Left renal pelvis (tissue), 4 donors: Measurements from ENCODE around the gene TPO. TPM values are rescaled to one million over a fixed set of nuclear protein-coding genes. Genes with fewer than 3 reads are reported as not detected.
"Not testable (repeated sequence)": the region's sequence is repeated elsewhere in the genome, so short reads cannot be mapped to it uniquely, and the experiment has no call there.

ENCODE experiments used
- DNase-seq, 4 donors: peaks; one replicate each; pipeline ENCODE4 v3.0.0-alpha.2; 2013; ENCODE audit warnings: low read depth in 4 of 4, low spot score in 3 of 4
- polyA plus RNA-seq, 4 donors: library from polyadenylated mRNA; unstranded; fragments of 120-200 nt; gene quantifications; one replicate each; pipeline ENCODE4 v1.2.1, GENCODE V29; 2013; ENCODE audit not compliant: insufficient read length in 4 of 4

TPO gene
- polyA plus RNA-seq = under 1 TPM in 2 of 4 donors, not detected in 2; 0.10 to 0.17 TPM

DNA sequence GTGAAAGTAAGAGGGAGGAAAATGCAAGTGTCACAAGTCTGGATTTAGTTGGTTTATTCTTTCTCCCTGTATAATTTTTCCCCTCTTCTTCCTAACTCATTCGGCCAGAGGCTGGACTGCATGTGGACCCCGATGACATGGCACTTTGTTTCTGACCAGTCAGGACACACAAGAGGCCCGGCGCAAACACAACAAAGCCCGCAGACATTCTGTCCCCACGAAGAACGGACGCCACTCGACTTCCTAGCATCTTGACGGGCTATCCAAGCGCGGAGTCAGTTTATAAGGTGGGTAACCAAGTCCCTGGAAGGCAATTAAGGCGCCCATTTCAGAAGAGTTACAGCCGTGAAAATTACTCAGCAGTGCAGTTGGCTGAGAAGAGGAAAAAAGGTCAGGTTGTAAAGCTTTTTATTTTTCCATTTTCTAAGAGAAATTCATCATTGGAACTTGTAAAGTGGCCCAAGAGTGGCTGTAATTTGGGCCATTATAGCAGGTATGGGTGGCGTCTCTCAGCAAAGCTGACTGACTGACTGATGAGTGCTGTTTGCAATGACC lies at the start of gene TPO:
Gene TPO (plus strand): TSS at position 308 of the 555 bp plus-strand sequence. CDS start 946 bp downstream, outside the sequence.
- DNase-seq = no peak

DNA sequence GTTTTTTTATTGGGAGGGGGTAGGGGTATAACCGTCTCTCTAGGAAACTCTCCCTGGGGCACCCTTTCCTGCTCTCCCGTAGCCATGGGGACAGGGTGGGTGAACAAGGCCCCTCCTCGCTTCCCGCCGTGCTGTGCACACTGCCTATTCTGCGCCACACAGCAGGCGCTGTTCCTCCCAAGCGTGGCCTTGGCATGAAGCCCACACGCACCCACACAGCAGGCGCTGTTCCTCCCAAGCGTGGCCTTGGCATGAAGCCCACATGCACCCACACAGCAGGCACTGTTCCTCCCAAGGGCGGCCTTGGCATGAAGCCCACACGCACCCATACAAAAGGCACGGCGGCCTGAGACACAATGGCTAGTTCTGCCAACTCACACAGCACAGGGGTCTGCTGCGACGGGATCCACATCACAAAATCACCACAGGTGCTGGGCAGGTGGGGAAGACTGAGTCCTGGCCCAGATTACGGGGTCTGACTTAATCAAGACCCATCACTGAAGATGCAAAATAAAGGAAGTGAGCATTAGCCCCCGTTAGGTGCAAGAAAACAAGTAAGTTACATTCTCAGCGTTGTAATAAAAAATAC lies 46.6 kb upstream of the TPO start:
- no peak for DNase-seq

DNA sequence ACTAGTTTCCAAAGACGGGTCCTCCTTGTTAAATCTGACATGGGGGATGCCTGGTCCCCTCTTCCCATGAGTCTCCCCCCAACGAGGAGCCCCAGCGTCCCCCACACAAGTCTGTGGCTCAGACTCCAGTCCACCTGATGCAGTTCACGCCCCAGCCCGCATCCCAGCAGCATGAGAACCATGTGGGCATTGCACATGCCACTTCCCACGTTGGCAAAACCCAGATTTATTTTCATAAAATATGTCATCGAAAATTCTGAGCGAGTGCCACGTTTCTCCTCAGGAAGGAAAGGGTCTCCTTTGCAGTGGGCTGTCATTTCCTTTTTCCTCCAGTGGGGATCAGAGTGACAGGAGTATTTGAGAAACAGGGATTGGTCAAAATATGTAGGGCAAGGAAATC lies 45.7 kb upstream of the TPO start:
- DNase-seq = no peak

DNA sequence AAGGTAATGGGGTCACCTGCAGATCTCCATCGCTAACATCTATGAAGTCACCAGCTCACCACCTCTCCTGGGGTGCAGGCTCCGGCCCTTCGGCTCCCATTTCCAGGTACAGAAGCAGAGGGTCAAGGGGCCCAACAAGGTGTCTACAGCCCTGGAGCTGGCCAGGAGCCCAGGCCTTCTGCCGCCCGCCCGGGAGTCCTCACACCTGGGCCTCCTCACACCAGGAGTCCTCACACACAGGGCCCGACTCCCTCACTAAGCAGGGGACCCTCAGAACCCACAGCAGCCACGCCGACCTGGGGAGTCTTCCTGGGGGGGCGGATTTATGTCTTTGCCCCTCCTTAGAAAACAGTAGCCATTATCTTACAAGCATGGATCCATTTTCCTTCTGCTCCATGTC lies 43.4 kb upstream of the TPO start:
- DNase-seq = no peak

DNA sequence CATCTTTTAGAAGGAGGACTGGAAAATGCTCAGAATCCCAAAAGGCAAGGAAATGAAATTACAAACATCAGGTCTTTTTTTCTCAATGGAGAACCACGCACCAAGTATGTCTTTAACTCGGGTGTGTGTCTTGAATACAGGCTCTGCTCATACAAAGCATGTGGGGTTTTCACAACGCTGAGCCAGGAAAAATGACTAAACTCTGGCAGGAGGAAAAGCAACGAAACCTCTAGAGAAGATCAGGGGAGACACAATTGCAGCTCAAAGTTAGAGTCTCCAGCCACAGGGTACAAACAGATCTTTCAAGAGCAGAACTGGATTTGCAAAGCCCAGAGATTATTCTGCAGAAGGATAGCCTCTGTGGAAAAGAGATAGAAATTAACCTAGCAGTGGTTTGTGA lies 42.8 kb upstream of the TPO start:
- DNase-seq = no peak

DNA sequence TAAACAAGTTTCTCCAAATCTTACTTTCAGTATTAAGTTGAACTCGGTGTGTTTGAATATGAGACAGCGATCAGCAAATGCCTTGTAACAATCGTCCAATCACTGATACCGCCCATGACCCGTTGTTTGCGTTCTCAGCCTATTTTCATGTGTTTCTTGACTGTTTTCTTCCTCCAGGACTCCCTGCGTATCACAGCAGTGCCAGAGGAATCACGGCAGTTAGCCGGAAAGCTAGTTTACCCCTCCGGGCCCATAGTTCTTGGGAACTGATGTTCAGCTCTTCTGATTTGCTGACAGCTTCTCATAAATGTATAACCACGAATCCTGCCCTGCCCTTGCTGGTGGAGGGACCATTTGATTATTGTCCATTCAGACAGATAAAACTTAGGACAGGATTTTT lies 42.2 kb upstream of the TPO start:
- no peak for DNase-seq

DNA sequence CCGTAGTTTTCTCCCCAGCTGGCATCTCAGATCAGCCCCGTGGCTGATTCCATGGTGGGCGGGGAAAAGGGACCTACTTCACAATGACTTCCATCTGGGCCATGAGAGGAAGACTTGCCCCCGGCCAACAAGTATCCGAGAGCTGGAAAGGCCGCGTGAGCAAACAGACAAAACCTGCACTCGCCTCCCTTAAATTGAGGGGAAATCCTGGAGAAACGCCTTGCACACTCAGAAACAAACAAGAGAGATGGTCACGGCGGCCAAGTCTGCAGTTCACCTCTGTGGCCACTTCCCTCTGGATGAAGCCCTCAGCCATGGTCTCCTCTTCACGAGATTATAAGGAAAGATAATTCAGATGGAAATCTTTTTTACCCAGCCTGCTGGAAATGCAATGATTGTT lies 39.4 kb upstream of the TPO start:
- DNase-seq = no peak

DNA sequence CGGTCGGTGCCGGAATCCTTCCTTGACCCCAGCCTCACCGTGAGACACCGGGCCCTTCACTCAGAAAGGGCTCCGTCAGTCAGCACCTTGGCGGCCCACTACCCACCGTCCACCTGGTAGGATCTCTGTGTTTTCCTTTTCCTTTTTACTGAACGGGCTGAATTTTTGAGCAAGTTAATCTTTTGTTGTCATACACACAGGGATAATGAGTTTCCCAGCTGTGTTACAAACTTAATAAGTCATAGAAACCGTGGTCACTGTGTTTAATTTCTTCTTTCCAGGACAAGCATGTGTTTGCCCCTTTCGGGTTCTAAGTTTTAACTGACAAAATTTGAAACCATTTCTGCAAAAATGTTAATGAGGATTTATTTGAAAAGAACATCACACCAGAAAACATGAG lies 39.0 kb upstream of the TPO start:
- no peak for DNase-seq

DNA sequence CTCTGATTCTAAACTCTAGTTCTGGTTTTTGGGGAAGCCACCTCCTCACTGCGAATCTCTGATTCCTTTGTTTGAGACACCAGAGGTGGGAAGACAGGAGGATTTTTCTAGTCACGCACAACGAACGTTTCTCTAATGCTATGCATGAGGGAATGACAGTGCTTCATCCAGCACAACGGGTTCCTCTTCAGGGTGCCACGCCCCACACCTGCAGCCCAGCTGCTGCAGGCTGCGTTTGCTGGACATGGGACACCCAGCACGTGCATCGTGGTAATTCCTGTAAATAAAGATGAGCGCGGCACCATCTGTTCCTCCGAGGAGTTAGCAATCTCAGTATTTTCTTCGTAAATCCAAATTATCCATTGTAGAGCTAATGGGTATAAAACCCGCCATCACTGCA lies 37.5 kb upstream of the TPO start:
- no peak for DNase-seq

DNA sequence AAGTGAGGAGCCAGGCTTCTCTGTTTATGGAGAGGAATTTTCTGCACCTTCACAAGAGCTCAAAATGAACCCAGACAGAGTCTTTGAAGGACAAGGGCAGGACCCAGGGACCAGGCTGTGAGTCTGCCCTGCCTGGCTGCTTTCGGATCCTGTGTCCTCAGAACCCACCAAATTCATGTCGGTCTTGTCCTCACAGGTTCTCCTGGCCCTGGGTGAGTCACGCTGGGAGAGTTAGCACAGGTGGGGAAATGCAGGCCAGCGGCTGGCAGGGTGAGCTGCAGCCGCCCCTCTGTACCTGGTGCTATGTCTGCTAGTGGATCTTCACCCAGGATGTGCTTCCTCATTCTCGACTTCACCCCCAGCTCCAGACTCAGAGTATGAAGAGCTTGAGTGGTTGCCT lies 35.8 kb upstream of the TPO start:
- DNase-seq = no peak

DNA sequence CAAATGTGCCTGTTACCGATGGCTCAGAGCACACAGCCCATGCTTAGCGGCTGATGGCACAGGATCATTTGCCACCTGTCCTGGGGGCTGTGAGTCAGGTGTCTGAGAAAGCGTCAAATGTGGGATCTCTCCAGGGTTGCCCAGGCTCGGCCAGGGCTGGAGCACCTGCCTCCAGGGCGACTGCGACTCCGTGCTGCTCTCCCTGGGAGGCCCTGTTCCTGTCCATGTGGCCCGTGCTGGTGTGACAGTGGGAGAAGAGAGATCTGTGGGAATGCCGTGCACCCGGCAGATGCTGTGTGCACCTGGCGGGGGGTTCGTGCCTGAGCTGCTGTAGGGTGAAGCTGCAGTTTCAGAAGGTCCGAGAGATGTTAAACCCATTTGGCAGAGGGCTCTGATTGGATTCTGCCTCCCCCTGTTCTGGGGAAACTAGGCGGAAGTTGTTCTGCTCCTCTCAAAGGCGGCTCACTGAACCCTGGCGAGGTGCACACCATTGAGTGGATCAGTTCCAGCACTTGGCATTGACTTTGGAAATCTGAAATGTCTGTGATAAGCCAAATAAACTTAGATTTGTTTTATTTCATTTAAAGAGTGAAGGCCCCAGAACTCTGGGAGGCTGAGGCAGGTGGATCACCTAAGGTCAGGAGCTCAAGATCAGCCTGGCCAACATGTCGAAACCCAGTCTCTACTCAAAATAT lies 34.7 kb upstream of the TPO start:
- DNase-seq = no peak

DNA sequence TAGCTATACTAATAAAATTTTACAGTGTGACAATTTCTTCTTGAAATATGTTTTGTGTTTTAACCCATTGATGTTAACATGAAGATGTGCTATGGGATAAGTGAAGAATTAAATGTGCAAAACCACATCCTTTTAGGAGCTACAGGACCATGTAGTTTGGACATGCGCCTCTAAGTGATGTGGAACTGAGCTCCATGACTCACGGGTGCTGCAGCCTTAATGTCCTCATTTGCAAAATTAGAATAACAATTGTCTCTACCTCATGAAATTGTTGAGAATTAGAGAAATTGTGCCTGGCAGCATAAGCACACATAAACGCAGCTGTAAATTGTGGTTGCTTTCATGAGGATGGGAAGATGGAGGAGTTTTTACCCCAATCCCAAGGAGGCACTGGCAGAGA lies 31.6 kb upstream of the TPO start:
- no peak for DNase-seq

DNA sequence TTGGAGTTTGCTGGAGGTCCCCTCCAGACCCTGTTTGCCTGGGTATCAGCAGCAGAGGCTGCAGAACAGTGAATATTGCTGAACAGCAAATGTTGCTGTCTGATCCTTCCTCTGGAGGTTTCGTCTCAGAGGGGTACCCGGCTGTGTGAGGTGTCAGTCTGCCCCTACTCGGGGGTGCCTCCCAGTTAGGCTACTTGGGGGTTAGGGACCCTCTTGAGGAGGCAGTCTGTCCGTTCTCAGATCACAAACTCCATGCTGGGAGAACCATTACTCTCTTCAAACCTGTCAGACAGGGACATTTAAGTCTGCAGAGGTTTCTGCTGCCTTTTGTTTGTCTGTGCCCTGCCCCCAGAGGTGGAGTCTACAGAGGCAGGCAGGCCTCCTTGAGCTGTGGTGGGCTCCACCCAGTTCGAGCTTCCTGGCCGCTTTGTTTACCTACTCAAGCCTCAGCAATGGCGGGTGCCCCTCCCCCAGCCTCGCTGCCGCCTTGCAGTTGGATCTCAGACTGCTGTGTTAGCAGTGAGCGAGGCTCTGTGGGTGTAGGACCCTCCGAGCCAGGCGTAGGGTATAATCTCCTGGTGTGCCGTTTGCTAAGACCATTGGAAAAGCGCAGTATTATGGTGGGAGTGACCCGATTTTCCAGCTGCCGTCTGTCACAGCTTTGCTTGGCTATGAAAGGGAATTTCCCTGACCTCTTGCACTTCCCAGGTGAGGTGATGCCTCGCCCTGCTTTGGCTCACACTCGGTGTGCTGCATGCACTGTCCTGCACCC lies 25.1 kb upstream of the TPO start:
- DNase-seq = not testable (repeated sequence)

DNA sequence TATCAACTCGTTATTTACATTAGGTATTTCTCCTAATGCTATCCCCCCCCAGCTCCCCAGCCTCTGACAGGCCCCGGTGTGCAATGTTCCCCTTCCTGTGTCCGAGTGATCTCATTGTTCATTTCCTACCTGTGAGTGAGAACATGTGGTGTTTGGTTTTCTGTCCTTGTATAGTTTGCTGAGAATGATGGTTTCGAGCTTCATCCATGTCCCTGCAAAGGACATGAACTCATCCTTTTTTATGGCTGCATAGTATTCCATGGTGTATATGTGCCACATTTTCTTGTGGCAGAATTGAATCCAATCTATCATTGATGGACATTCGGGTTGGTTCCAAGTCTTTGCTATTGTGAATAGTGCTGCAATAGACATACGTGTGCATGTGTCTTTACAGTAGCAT lies 23.1 kb upstream of the TPO start:
- DNase-seq = not testable (repeated sequence)

DNA sequence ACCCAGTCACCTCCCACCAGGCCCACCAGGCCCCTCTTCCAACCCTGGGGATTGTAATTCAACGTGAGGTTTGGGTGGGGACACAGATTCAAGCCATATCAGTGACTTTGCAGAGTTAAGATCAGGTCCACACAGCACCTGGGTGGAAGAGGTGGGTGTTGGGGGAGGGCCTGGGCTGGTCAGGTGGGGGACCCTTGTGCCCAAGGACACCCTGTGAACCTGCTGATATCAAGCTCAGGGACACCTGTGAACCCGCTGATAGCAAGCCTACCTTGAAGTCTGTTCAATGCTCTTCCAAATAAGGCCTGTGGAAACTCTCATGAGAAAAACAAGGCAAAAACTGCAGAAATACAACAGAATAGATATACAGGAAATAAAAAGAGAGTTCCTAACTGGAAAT lies 19.9 kb upstream of the TPO start:
- no peak for DNase-seq

DNA sequence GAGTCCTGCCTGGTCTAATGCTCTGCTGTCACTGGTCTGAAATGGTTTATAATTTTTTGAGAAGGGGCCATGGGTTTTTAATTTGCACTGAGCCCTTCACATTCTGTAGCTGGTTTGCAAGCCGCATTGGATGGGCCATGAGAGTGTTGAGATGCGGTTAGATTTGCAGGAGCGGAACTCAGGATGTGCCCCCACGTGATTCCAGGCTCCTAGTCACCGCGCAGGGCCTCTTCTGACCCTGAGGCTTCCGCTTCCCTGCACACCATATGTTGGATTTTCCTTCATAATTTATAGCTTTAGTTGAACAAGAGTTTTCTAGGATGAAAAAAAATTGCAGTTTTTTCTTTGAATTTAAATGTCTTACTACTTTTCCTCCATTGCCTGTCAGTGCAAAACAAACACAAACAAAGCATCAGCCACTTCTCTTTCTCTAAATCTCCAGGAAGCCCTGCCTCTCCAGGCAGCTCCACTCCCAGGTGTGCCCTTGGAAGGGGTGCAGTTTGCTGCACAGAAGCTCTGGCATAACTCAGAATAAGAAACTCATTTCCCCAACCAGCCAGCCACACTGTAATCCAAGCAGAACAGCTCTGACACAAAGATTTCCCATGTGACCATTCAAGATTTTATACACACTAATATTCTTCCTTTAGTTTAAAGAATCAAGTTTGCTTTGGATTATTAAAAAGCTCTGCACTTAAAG lies 18.4 kb upstream of the TPO start:
- DNase-seq = no peak

DNA sequence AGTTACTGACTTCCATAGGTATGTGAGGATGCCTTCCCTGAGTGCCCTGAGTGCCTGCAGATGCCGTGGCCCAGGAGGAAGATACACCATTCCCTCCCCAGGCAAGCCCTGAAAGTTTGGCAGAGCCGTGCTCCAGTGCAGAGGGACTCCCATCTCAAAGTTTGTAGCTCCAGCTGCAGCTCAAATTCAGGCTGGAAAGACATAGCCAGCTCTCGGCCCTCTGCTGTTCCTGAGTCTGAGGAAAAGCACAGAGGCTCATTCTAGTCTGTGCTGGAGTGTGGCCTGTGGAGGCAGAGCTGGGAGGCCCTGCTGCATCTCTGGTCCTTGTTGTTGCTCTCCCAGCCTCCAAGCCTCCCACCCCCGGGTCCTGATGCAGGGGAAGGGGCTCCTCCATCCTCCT lies 15.9 kb upstream of the TPO start:
- DNase-seq = no peak

DNA sequence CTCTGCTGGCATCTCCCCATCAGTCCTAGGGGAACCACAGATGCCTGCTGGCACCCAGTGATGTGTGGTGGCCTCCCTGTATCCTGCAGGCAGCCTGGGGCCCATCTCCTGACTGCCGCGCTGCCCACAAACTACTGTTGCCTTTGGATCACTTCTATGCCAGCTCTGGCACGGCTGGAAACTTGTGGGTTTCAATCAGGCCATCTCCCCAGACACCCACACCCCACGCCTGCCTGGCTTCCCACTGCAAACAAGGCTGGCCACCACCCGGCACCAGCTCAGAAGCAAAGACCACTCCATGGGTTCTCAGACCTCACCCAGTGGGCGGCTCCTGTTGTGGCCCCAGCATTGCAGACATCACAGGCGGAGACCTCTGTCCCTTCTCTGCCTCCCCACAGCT lies 15.1 kb upstream of the TPO start:
- DNase-seq = no peak

DNA sequence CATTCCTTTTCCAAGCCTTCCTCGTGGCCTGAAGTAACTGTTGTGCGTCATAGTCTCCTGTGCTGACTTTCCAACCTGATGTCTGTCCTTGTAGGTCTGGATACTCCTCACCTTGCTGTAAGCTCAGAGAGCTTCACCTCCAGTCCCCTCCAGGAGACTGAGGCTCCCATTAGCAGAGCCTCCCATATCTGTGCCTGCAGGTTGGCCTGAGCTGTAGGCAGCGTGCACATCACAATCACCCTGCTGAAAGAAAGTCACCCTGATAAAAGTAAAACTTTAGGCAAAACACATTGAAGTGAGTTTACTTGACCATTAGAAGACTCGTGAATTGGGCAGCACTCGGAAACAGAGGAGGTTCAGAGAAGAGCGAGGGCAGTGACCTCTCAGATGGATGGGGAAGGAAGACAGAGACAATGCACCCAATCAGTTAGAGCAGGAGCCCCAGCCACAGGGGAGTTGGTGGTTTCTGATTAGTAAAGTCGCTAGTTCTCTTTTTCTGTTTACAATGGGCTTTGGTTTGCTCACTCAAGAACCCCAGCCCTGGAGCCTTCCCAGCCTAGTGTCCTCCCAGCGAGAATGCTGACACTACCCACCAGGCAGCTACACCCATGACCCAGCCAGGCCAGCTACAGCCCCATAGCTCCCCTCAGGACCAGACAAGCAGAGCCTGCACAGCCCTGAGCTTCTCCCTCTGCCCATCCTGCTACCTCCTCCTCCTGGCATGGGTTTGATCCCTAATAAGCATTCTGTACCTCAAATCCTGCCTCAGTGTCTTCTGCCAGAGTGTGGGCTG lies 12.1 kb upstream of the TPO start:
- DNase-seq = no peak

DNA sequence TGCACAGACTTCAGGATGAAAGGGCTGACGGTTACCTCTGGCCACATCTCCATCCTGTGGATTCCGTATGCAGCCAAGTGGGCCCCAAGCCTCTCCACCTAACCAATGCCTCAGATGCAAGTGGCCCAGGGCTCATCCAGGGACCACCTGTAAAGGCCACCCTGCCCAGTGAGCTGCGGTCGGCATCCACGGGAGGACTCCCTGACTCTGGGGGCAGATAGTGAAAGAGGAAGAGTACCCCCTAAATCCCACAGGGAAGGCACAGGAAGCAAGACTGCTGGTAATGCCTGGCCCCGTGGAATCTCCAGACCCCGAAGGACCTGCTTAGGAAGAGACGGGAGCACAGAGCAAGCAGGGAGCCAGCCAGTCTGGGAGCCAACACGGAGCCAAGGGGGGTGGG lies 11.2 kb upstream of the TPO start:
- DNase-seq = no peak
